ENCODE data around the gene MMP24OS.
A peak's percentile ranks its signal among the peaks of the same experiment; 100 is the strongest.

The MMP24OS gene

DNA sequence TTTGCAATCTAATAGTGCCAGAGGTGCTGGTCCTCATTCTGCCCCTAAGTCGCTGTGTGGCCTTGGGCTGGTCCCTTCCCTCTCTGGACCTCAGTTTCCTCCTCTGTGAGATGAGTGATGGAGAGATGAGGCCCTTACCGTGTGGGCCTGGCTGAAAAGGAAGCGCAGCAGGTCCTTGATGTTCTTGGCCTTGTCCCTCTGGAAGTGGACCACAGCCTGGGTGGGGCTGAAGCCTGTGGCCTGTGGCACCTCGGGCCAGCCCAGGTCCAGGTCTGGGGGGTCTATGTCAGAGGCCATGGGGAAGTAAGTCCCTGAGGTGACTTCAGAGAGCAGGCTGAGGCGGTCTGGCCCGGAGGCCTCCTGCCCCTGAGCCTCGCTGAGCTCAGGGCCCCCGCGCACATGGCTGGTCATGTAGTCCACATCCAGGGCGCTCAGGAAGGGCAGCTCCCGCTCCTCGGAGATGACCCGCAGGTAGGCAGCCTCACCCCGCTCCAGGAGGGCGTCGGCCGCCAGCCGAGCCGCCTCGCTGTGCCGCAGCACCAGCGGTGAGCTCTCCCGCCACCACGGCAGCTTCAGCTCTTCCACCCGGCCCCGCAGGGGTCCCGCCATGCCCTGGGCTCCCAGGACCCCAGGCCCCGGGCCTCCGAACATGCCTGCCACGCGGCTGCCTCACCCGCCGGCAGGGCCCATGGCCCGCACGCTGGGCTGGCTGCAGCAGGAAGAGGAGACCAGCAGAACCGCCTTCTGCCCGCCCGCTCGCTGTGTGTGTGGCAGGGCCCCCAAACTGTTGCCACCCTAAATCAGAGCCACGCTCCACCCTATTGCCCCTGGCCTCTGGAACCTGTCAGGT lies 14.0 kb upstream of the MMP24OS start, which contains the start of gene FAM83C:
Gene FAM83C (minus strand): TSS at position 772 of the 850 bp plus-strand sequence. CDS start 121 bp downstream, at position 651.
- no peak for DNase-seq (ENCODE audit: low read depth in 2 of 2)

DNA sequence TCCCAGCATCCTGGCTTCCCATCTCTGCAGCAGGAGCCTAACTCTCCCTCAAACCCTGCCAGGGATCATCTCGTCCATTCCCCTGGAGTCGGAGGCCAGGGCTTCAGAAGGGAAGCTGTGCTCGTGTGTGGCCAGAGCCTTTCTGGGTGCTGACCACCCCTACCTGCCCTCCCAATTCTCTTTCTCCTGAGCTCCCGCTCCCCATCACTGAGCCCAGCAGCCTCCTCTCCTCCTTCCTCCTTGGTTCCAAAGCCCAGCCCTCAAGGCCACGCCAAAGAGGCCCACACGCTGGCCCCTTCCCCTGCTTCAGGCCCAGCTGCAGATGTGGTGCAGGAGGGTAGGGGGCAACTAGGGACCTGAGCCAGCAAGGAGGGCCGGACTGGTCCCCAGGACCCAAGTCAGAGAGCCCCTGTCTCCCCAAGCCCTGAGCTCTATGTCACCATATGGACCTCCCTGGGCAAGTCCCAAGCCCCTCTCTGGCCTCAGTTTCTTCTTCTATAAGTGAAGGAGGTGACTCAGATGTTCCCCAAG lies 13.0 kb upstream of the MMP24OS start:
- DNase-seq (ENCODE audit: low read depth in 2 of 2) = no peak

- no peak for DNase-seq (ENCODE audit: low read depth in 2 of 2)
Observed at GRCh38 chr20:35290186-35290886, 12.4 kb upstream of the MMP24OS start.

DNA sequence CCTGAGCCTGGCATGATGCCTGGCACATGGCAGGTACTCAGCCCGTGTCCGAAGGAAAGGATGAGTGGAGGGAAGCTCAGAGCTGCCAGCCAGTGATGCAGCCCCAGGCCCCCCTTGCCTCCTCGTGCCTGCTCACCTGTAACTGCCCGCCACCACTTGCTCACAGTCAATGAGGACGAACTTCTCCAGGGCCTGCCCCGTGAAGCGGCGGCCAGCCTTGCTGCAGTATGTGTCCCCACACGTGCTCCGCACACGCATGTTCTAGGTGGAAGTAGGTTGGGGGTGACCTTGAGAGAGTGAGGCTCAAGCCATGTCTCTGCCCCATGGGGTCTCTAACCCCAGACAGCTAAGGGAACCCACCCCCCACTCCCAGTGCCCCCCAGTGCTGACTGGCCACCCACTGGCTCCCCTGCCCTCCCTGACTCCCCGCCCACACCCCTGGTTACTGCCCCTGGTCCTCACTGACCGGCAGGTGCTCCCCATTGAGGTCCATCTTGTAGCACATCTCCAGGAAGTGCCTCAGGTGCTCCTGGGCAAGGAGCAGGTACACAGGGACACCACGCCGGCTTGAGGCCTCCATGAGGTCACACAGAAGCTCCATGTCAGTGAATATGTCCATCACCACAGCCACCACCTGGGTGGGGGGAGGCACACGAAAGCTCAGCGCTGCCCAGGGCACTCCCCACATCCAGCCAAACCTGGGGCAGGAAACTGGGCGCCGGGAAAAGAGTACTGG lies 10.6 kb upstream of the MMP24OS start:
- no peak for DNase-seq (ENCODE audit: low read depth in 2 of 2)

DNA sequence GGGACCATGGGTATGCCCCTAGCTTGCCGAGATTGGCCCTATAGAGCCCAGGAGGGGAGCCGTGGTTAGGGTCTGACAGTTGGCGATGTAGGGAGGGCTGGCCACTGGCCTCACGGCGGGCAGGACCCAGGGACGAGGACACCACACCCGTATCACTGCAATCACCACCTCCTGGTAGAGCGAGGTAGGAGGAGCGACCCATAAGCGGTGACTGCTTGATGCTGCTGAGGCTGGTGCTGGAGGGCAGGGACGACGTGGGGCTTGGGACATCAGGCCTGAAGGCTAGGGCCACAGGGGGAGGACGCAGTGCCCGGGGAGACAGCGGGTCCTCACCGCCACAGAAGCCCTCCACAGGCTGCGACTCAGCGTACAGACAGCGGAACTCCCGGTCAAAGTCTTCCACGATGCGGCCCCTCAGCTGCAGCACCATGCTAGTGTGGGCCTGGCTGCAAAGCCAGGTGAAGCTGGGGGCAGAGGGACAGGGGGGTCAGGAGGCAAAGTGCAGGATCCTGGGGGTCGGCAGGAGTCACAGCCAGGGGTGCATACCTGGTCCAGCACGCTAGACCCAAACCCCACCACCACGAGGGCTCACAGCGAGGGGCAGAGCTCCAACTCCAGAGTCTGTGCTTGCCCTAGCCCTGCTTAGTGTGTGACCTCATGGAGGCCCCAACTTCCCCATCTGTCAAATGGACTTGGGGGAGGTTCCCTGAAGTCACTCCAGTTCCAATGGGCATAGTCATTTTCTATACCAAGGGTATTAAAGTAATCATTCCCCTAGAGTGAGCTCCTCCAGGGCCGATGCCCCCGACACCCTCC lies 9.8 kb upstream of the MMP24OS start:
- DNase-seq (ENCODE audit: low read depth in 2 of 2) = no peak

DNA sequence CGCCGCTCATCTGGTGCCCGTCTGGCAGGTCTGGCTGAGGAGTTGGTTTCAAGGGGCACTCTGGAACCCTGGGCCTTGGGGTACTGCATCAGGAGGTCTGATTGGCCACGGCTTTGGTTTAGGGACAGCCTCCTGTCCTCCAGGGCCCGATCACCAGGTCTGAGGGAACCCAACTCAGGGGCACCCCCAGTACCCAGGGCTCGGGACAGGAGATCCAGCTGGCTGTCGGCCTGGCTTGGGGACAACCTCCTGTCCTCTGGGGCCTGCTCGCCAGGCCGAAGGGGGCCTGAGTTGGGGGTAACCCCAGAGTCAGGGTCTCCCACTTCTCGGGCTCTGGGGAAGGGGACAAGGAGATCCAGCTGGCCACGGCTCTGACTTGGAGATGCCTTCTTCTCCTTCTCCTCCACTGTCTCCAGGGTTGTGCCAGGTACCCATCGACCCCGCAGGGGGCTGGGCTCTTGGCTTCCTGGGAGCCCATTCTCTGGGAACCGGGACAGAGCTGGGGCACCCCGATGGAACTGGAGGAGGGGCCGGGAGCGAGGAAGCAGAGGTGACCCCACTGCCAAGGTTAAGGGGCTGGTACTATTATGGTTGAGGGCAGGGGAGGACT lies 9.1 kb upstream of the MMP24OS start:
- DNase-seq (ENCODE audit: low read depth in 2 of 2) = no peak

DNA sequence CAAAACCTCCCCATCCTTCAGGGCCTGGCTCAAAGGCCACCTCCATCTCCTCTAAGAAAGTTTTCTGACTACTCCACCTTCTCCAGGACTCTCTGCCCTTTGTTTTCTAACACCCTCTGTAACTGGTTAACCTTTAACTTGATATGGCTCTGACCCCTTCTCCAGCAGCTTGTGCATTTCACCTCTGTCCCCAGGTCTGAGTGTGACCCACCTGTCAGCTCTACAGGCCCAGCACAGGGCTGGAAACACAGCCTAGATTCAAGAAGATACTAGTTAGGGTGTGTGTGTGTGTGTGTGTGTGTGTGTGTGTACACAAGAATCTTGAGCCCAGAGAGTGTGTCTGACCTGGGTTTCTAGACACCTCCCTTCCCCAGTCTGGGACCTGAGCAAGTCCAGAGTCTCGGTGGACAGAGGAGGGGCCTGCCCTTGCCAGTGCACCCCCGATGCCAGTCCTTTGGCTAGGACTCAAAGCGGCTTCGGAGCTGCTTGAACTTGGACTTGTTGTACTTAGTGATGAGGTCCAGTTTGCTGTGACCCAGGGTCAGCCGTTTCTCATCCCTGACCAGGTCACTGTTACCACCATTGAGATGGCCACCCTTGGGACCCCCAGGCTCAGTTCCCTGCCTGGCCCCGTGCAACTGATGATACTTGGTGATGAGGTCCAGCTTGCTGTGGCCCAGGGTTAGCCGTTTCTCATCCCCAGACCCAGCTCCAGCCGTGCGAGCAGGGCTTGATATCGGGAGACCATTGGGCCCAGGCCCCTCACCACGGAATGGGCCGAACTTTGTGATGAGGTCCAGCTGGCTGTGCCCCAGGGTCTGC lies 8.4 kb upstream of the MMP24OS start:
- DNase-seq (ENCODE audit: low read depth in 2 of 2) = no peak

- no peak for DNase-seq (ENCODE audit: low read depth in 2 of 2)
Observed at GRCh38 chr20:35285806-35286076, 7.8 kb upstream of the MMP24OS start.

DNA sequence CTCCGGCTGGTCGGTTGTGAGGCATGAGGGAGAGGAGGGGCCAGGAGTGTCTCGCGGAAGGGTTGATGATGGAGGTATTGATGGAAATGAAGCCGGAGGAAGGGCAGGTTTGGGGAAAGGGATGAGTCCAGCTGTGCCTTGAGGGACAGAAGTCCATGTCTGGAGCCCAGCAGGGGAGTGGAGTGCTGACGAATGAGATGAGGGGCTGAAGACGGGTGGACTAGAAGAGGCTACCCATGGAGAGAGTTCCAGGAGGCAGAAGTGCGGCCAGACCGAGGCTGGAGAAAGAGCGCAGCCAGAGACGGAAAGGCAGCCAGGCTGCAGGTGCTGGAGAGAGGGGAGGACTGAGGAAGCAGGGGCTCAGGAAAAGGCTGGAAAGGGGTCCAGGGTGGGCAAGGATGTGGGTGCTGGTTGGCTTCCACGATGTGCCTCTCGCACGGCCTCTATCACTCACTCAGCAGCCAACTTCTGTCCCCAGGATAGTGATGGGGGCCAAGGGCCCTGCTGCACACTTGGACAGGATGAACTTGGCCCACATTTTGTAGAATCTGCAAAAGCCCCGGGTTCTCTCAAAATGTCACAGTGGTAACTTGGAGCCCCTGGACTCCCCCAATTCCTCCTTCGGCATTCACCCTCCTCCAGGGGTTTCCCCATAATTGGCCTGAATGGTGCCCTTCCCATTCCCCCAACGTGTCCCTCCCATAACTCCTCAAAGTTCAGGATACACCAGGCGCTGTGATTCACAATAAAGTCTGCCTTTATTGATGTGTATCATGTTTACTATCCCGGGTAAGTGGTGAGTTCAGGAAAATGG lies 7.3 kb upstream of the MMP24OS start:
- DNase-seq (ENCODE audit: low read depth in 2 of 2) = no peak

DNA sequence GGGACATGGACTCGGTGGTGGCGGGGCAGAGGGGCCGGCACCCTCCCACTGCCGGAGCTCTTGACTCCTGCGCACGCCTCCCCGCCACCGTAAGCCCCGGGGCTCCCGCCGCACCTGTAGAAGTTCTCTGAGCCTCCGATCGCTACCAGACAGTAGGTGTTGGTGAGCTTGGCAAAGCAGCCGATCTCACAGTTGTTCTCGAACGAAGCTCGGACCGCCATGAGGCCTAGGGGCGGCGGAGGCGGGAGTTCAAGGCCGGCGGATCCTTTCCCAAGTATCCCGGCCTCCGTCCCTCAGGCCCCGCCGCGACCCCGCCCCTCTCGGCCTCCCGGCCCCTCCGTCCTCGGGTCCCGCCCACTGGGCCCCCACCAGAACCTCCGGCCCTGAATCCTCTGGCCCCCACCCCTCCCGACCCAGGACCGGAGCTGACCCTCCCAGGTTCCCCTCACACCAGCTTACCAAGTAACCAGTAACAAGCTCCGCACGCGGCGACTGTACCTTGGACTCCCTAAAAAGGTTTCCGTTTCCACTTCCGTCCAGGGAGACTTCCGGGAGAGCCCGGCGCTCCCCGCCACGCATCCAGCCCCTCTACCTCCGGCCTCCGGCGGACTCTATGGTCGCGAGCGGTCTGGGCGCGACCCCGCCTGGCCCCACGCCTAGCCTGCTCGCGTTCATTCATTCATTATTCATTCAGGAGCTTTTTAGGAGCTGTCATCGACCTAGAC lies 6.5 kb upstream of the MMP24OS start, which contains the start of gene EIF6:
Gene EIF6 (minus strand): TSS at position 506 of the 725 bp plus-strand sequence. CDS start 285 bp downstream, at position 221.
- peak; percentile 50 to 64 for DNase-seq (ENCODE audit: low read depth in 2 of 2)

DNA sequence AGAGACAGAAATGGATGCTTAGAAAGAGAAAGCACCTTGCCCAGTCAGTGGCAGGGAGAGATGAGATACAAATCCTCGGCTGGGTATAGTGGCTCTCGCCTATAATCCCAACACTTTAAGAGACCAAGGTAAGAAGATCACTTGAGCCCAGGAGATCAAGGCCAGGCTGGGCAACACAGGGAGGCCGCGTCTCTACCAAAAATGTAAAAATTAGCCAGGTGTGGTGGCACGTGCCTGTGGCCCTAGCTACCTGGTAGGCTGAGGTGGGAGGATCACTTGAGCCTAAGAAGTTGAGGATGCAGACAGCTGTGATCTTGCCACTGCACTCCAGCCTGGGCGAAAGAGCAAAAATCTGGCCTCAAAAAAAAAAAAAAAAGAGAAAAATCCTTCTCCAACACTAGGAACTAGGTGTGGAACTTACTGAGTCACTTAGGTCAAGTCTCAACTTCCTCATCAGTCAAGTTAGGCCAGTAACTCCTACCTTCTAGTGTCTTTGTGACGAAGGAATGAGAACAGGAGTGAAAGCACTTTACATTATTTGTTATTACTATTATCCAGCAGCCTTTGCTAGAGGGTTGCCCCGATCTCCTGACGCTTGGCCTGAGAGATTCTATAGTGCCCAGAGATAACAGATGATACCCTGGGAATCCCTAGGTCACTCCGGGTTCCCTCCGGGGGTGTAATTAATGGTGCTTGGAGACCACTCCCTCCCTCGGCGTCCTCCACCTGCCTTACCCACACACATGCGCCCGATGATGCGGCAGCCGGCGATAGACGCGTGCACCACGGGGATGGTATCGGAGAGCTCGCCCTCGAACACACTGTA lies 5.7 kb upstream of the MMP24OS start:
- DNase-seq (ENCODE audit: low read depth in 2 of 2) = no peak

GRCh38 chr20:35281506-35282101 lies 3.7 kb upstream of the MMP24OS start:
- no peak for DNase-seq (ENCODE audit: low read depth in 2 of 2)

DNA sequence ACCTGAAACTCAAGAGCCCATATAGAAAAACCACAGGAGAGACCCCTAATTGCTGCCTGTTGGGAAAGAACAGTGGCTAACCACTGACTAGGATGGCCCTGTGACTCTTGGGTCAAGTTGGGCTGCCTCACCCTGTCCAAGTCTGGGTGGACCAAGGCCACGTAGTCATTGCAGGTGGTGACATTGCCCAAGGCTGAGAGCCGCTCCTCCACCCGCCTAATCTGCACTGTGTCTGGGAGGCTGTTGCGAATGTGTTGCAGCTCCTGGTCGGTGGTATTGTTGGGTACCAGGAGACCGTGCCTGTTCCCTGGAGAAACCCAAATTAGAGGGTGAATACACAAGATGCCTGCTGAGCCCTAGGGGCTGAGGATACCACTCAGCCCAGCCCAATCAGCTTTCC lies 2.6 kb upstream of the MMP24OS start:
- DNase-seq (ENCODE audit: low read depth in 2 of 2) = no peak

- no peak for DNase-seq (ENCODE audit: low read depth in 2 of 2)
Observed at GRCh38 chr20:35279533-35280174, 1.7 kb upstream of the MMP24OS start.

DNA sequence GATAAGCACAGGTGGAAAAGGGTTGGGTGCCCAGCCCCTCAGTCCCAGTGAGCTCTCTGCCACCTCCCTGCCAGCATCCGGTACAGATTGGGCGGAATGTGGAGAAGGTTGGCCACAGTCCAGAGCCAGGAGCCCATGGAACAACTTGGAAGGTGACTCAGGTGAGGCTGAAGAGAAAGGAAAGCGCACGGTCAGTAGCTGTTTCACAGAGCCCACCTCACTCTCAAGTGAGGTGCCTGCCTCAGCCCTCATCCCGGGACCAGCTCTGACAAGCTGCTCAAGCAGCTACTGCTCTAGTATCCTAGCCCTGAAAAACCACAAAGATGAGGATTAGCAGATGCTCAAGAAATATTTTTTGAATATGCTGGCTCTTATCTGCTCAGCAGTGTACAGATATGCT lies 1.1 kb upstream of the MMP24OS start:
- DNase-seq (ENCODE audit: low read depth in 2 of 2) = no peak

- no peak for DNase-seq (ENCODE audit: low read depth in 2 of 2)
Observed at GRCh38 chr20:35277127-35277526, 795 bp downstream of the MMP24OS start.

- no peak for DNase-seq (ENCODE audit: low read depth in 2 of 2)
Observed at GRCh38 chr20:35276408-35276807, 1.5 kb downstream of the MMP24OS start.
